ENCODE measurements around the gene BTRC. TPM values are rescaled to one million over a fixed set of nuclear protein-coding genes. Genes with fewer than 3 reads are reported as not detected.
"Not testable (repeated sequence)": the region's sequence is repeated elsewhere in the genome, so short reads cannot be mapped to it uniquely, and the experiment has no call there.

The BTRC gene
- total RNA-seq, 1 donor from 2014 or later: 21.0 TPM

DNA sequence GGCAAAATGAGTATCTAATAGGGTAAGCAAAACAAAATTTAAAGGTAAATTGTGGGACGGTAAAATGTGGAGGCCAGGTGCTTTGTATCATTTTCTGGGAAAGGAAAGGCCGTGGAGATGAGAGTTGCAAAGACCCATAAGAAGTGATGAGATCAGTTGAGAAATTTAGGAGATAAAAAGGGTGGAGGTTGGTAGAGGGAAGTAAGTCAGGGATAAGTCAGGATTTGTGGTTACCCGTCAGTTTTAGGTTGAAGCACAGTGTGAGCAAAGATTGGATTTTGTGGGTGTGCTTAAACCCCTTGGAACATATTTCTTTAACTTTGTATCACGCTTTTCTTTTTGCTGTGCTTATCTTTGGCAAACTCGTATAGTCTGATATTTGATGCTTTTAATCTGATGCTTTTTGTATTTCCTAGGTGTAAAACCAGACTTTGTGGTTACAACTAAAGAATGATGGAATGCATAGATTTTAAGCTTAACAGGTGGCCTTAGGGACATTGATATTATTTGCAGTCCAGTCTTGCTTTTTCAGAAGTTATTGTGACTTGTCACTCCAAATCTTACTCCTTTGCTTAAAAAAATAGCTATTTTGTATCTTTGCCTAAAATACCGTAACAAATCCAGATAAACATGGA lies 1.2 kb downstream of the BTRC start:
- Mint-ChIP-seq H3K4me1 (ENCODE audit: low read depth) (peaks cover 15% of the 10 kb centered on the region), H3K4me3 (ENCODE audit: low read depth) (peak overlapping the region; percentile 88), H3K27ac (no peak overlapping the region), H3K9me3 (no peaks in the 10 kb centered on the region), H3K36me3 (ENCODE audit: low read depth) (peaks cover 12% of the 10 kb centered on the region), H3K27me3 (ENCODE audit: low read depth) (peaks cover 12% of the 10 kb centered on the region)
- intact Hi-C loops (cut with micrococcal nuclease): loop anchor here (10.0 kb wide), 1 partner anchor 290 kb away; the partner anchor contains the start of gene KAZALD1
- no peak for DNase-seq (ENCODE audit: low spot score)

DNA sequence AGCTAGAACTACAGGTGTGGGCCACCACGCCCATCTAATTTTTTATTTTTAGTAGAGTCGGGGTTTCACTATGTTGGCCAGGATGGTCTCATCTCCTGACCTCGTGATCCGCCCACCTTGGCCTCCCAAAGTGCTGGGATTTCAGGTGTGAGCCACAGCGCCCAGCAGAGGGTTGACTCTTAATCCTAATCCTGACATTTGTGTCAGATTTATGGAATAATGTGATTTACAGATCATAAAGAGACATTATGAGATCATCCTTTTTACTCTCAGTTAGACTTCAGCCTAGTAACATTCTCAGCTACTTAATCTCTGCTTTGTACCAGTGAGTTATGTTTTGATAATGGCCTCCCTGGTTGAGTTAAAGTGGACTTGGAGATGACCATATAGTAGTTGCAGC lies 2.2 kb downstream of the BTRC start:
- peaks cover 15% of the 10 kb centered on the region for H3K4me1 Mint-ChIP-seq (ENCODE audit: low read depth)
- no peak for DNase-seq (ENCODE audit: low spot score)
- intact Hi-C loops (cut with micrococcal nuclease): loop anchor here (10.0 kb wide), 1 partner anchor 291 kb away; the partner anchor contains the start of gene KAZALD1
- H3K36me3 Mint-ChIP-seq (ENCODE audit: low read depth): peaks cover 12% of the 10 kb centered on the region
- no peaks in the 10 kb centered on the region for H3K9me3 Mint-ChIP-seq
- peaks cover 7% of the 10 kb centered on the region for H3K27me3 Mint-ChIP-seq (ENCODE audit: low read depth)
- no peak overlapping the region for H3K4me3 Mint-ChIP-seq (ENCODE audit: low read depth)
- H3K27ac Mint-ChIP-seq: no peak overlapping the region

DNA sequence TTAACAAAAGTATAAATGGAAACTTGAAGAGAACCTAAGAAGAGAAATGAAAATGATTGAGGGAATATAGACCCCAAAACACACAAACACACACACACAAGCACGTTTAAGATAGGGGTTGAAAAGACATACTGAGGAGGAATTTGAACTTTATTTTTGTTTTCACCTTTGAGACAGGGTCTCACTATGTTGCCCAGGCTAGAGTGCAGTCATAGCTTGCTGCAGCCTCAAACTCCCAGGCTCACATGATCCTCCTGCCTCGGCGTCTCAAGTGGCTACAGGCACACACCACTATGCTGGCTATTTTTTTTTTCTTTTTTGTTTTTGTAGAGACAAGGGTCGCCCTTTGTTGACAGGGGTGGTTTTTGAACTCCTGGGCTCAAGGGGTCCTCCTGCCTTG lies 4.0 kb downstream of the BTRC start:
- intact Hi-C loops (cut with micrococcal nuclease): loop anchor here (10.0 kb wide), 1 partner anchor 293 kb away; the partner anchor contains the start of gene KAZALD1
- Mint-ChIP-seq H3K4me3 (ENCODE audit: low read depth) (no peak overlapping the region), H3K27ac (no peak overlapping the region), H3K36me3 (ENCODE audit: low read depth) (peaks cover 17% of the 10 kb centered on the region), H3K4me1 (ENCODE audit: low read depth) (peaks cover 15% of the 10 kb centered on the region), H3K9me3 (no peaks in the 10 kb centered on the region), H3K27me3 (ENCODE audit: low read depth) (peaks cover 2% of the 10 kb centered on the region)
- no peak for DNase-seq (ENCODE audit: low spot score)

DNA sequence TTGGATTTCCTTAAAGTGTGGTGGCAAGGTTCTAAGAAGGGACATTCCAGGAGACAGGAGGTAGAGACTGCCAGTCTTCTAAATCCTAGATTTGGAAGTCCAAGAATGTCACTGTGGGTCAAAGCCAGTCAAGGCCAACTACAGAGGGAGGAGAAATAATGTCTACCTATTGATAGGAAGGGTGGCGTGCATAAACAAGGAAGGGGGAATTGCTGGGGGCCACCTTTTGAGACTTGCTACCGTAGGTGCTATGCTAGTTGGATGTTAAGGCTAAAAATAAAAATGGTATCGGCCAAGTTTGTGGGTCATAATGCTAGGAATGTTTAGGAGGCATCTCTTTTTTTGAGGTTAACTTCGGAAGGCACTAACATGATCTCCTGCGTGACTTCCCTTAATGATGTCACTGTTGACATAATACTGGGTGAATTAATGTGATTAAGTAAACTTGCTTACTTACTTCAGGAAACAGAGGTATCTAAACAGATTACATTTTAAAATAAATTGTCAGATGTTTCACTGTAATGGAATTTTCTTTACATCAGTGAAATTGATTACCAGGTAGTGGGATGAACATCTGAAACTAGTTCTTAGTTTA lies 4.8 kb downstream of the BTRC start:
- H3K4me1 Mint-ChIP-seq (ENCODE audit: low read depth): peaks cover 10% of the 10 kb centered on the region
- H3K27ac Mint-ChIP-seq: no peak overlapping the region
- intact Hi-C loops (cut with micrococcal nuclease): loop anchor here (10.0 kb wide), 1 partner anchor 294 kb away; the partner anchor contains the start of gene KAZALD1
- no peaks in the 10 kb centered on the region for H3K9me3 Mint-ChIP-seq
- H3K4me3 Mint-ChIP-seq (ENCODE audit: low read depth): no peak overlapping the region
- H3K27me3 Mint-ChIP-seq (ENCODE audit: low read depth): peaks cover under 1% of the 10 kb centered on the region
- DNase-seq (ENCODE audit: low spot score): no peak
- H3K36me3 Mint-ChIP-seq (ENCODE audit: low read depth): peaks cover 17% of the 10 kb centered on the region

DNA sequence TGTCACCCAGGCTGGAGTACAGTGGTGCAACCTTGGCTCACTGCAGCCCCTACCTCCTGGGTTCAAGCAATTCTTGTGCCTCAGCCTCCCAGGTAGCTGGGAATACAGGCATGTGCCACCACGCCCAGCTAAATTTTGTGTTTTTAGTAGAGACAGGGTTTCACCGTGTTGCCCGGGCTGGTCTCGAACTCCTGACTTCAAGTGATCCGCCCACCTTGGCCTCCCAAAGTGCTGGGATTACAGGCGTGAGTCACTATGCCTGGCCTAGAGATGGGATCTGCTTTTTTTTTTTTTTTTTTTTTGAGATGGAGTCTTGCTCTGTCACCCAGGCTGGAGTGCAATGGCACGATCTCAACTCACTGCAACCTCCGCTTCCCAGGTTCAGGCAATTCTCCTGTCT lies 6.1 kb downstream of the BTRC start:
- DNase-seq (ENCODE audit: low spot score); H3K4me1 Mint-ChIP-seq (ENCODE audit: low read depth); H3K4me3 Mint-ChIP-seq (ENCODE audit: low read depth); H3K27me3 Mint-ChIP-seq (ENCODE audit: low read depth); H3K27ac Mint-ChIP-seq; intact Hi-C loops (cut with micrococcal nuclease); H3K36me3 Mint-ChIP-seq (ENCODE audit: low read depth); H3K9me3 Mint-ChIP-seq: not testable (repeated sequence)

DNA sequence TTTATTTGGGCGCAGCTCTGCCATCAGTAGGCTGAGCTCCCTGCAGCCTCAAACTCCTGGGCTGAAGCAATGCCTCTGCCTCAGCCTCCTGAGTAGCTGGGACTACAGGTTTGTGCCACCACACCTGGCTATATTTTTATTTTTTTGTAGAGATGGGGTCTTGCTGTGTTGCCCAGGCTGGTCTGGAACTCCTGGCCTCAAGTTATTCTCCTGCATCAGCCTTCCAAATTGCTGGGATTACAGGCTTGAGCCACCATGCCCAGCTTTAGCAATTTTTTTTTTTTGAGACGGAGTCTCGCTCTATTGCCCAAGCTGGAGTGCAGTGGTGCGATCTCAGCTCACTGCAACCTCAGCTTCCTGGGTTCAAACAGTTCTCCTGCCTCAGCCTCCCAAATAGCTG lies 6.9 kb downstream of the BTRC start:
- H3K27me3 Mint-ChIP-seq (ENCODE audit: low read depth); H3K9me3 Mint-ChIP-seq; DNase-seq (ENCODE audit: low spot score); H3K4me3 Mint-ChIP-seq (ENCODE audit: low read depth); H3K27ac Mint-ChIP-seq; intact Hi-C loops (cut with micrococcal nuclease); H3K4me1 Mint-ChIP-seq (ENCODE audit: low read depth): not testable (repeated sequence)
- peaks cover 11% of the 10 kb centered on the region for H3K36me3 Mint-ChIP-seq (ENCODE audit: low read depth)

DNA sequence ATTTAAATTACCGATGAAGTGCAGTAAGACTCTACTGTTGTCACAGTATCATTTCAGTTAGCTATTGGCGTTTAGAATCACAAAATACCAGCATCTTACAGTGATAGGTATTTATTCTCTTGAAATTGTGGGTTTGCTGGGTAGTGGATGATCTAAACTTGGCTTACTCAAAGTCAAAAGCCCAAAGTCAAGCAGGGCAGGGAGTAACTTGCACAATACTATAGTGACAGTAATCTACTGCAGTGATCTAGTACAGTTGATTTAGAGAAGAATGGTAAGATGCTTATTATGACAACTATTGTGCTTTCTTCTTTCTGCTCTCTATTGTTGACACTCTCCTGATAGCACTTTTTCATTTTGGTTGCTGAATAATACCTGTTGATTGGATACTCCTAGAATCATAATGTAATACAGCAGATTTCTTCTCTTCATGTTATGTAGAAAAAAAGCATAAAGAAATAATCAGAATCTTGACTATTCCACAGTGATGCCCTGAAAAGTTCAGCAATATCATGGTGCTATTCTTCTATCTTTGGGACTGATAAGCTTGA lies 10.0 kb downstream of the BTRC start:
- no peak overlapping the region for H3K27ac Mint-ChIP-seq
- H3K36me3 Mint-ChIP-seq (ENCODE audit: low read depth): peaks cover 10% of the 10 kb centered on the region
- no peak overlapping the region for H3K4me3 Mint-ChIP-seq (ENCODE audit: low read depth)
- intact Hi-C loops (cut with micrococcal nuclease): no loop called here
- H3K27me3 Mint-ChIP-seq (ENCODE audit: low read depth): no peaks in the 10 kb centered on the region
- H3K9me3 Mint-ChIP-seq: no peaks in the 10 kb centered on the region
- no peak for DNase-seq (ENCODE audit: low spot score)
- peaks cover 10% of the 10 kb centered on the region for H3K4me1 Mint-ChIP-seq (ENCODE audit: low read depth)

DNA sequence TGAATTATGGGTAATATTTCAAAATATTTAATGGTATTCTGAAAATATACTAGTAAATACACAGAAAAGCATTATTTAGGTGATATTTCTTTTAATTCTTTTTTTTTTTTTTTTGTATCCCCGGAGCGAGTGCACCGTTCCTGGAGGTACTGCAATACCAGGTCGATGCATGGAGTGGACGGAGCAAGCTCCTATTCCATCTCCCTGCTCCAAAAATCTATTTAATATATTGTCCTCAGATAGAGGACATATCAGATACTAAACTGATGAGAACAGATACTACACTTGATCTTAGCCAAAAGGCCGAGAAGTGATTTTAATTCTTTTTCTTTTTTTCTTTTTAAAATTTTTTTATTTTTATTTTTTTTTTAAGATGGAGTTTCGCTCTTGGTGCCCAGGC lies 10.8 kb downstream of the BTRC start:
- H3K4me3 Mint-ChIP-seq (ENCODE audit: low read depth): no peak overlapping the region
- no peaks in the 10 kb centered on the region for H3K9me3 Mint-ChIP-seq
- no peaks in the 10 kb centered on the region for H3K27me3 Mint-ChIP-seq (ENCODE audit: low read depth)
- H3K4me1 Mint-ChIP-seq (ENCODE audit: low read depth): peaks cover 10% of the 10 kb centered on the region
- intact Hi-C loops (cut with micrococcal nuclease): loop anchor here (5.0 kb wide), 1 partner anchor 88 kb away; no protein-coding TSS in a partner anchor
- H3K27ac Mint-ChIP-seq: no peak overlapping the region
- H3K36me3 Mint-ChIP-seq (ENCODE audit: low read depth): peaks cover 15% of the 10 kb centered on the region
- DNase-seq (ENCODE audit: low spot score): no peak

DNA sequence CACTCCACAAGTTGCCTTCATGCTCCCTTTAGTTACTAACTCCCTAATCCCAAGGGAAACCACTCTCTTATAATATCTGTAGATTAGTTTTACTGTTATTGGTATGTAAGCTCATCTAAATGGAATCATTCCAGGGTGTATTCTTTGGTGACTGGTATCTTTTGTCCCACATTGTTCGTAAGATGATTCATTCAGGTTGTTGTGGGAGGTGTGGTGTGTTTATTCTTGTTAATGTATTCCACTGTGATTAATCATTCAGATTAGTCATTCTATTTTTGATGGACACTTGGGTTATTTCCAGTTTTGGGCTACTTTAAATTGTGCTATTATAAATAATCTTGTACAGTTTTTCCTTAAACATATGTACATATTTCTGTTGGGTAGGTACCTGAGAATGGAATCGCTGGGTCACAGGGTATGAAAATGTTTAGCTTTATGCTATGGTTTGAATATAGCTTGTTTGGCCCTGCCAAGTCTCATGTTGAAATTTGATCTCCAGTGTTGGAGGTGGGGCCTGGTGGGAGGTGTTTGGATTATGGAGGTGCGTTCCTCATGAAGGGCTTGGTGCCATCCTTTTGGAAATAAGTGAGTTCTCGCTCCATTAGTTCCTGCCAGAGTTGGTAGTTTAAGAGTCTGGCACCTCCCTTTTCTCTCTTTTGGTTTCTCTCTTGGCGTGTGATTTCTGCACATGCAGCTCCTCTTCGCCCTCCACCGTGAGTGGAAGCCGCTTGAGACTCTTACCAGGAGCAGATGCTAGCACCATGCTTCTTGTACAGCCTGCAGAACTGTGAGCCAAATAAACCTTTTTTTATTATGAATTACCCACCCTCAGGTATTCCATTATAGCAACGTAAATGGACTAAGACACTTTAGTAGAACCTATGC lies 13.8 kb downstream of the BTRC start:
- peaks cover 10% of the 10 kb centered on the region for H3K4me1 Mint-ChIP-seq (ENCODE audit: low read depth)
- H3K9me3 Mint-ChIP-seq: no peaks in the 10 kb centered on the region
- H3K27me3 Mint-ChIP-seq (ENCODE audit: low read depth): no peaks in the 10 kb centered on the region
- H3K36me3 Mint-ChIP-seq (ENCODE audit: low read depth): peaks cover 22% of the 10 kb centered on the region
- intact Hi-C loops (cut with micrococcal nuclease): loop anchor here (1.0 to 5.0 kb wide), 2 partner anchors 12 to 84 kb away; no protein-coding TSS in a partner anchor
- no peak overlapping the region for H3K27ac Mint-ChIP-seq
- no peak for DNase-seq (ENCODE audit: low spot score)
- no peak overlapping the region for H3K4me3 Mint-ChIP-seq (ENCODE audit: low read depth)

DNA sequence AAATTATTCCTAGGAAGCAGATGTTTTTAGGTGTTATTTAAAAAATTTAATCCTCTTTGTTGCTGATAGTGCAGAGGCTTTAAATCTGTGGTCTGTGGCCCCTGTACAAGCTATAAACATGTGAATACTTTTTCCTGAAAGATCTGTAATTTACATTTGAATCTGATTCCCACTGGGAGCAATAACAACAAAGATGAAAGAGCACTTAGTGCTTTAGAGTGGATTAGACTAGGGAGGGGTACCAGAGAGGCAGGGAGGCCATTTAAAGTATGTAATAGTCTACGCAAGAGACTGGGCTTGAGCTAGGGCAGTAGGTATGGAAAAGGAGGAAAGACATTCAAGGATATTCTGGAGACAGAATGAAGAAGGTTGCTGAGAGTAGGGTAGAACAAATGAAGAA lies 19.1 kb downstream of the BTRC start:
- H3K27ac Mint-ChIP-seq: no peak overlapping the region
- intact Hi-C loops (cut with micrococcal nuclease): no loop called here
- no peak overlapping the region for H3K4me3 Mint-ChIP-seq (ENCODE audit: low read depth)

DNA sequence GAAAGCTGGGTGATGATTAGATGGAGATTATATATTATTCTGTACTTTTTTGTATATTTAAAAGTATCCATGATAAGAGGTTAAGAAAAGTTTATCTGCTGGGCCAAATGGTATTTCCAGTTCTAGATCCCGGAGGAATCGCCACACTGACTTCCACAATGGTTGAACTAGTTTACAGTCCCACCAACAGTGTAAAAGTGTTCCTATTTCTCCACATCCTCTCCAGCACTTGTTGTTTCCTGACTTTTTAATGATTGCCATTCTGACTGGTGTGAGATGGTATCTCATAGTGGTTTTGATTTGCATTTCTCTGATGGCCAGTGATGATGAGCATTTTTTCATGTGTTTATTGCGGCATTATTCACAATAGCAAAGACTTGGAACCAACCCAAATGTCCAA lies 20.0 kb downstream of the BTRC start:
- Mint-ChIP-seq H3K36me3 (ENCODE audit: low read depth) (peaks cover 31% of the 10 kb centered on the region), H3K4me1 (ENCODE audit: low read depth) (peaks cover 12% of the 10 kb centered on the region)
- H3K9me3 Mint-ChIP-seq; H3K27me3 Mint-ChIP-seq (ENCODE audit: low read depth); intact Hi-C loops (cut with micrococcal nuclease); H3K27ac Mint-ChIP-seq; H3K4me3 Mint-ChIP-seq (ENCODE audit: low read depth); DNase-seq (ENCODE audit: low spot score): not testable (repeated sequence)

More for the DNA sequence above, 19.1 kb downstream of the BTRC start:
- peaks cover 31% of the 10 kb centered on the region for H3K36me3 Mint-ChIP-seq (ENCODE audit: low read depth)
- H3K9me3 Mint-ChIP-seq: no peaks in the 10 kb centered on the region
- H3K4me1 Mint-ChIP-seq (ENCODE audit: low read depth): peaks cover 13% of the 10 kb centered on the region
- DNase-seq (ENCODE audit: low spot score): no peak
- no peaks in the 10 kb centered on the region for H3K27me3 Mint-ChIP-seq (ENCODE audit: low read depth)

DNA sequence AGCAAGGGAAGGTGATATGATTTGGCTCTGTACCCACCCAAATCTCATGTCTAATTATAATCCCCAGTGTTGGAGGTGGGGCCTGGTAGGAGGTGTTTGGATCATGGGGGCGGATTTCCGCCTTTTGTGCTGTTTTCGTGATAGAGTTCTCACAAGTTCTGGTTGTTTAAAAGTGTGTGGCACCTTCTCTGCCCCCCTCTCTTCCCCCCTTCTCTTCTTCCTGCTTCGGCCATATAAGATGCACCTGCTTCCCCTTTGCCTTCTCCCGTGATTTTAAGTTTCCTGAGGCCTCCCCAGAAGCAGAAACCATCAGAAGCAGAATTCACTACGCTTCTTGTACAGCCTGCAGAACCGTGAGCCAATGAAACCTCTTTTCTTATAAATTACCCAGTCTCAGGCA lies 21.1 kb downstream of the BTRC start:
- peaks cover 27% of the 10 kb centered on the region for H3K36me3 Mint-ChIP-seq (ENCODE audit: low read depth)
- no peak overlapping the region for H3K27ac Mint-ChIP-seq
- no peak for DNase-seq (ENCODE audit: low spot score)
- peaks cover 15% of the 10 kb centered on the region for H3K4me1 Mint-ChIP-seq (ENCODE audit: low read depth)
- no peaks in the 10 kb centered on the region for H3K9me3 Mint-ChIP-seq
- H3K27me3 Mint-ChIP-seq (ENCODE audit: low read depth): no peaks in the 10 kb centered on the region
- no peak overlapping the region for H3K4me3 Mint-ChIP-seq (ENCODE audit: low read depth)
- intact Hi-C loops (cut with micrococcal nuclease): no loop called here

Data from activated T-helper 2 cell treated with anti-CD3 and anti-CD28 coated beads, Interferon-gamma antibody, Interleukin-2, Interleukin-4, amounts not matched to agents 10 μg/mL and 5 μg/mL and 100 μg/mL, durations not matched to agents 14 hours and 24 hours and 36 hours (primary cell).